GM23338 (cell line): ENCODE results near the gene SPINT3. TPM values are rescaled to one million over a fixed set of nuclear protein-coding genes. Genes with fewer than 3 reads are reported as not detected.

Experiments
- ATAC-seq: fragments of 200-7000 bp; cut with Tn5 transposase; 3 replicates; pipeline ENCODE4 v1.9.1; 2020
- DNase-seq: peaks from one replicate; pipeline ENCODE4 v3.0.0-alpha.2; 2015; ENCODE audit warnings: low spot score
- H2AFZ ChIP-seq: fragments of 200-600 bp; sonication (generic); 2 replicates; pipeline ENCODE4 v1.8.0; 2016; ENCODE audit warnings: antibody characterized with exemption, mild to moderate bottlenecking, moderate library complexity
- H3F3A ChIP-seq: fragments of 200-600 bp; sonication (generic); replicated peaks from 2 replicates; pipeline ENCODE4 v1.8.0; 2017; ENCODE audit warnings: antibody characterized with exemption, mixed run types, low read depth
- H3K27ac ChIP-seq: fragments of 200-600 bp; sonication (generic); 2 replicates; pipeline ENCODE4 v1.6.1; 2016; ENCODE audit warnings: low read depth
- H3K27me3 ChIP-seq: fragments of 200-600 bp; sonication (generic); 2 replicates; pipeline ENCODE4 v1.8.0; 2016; ENCODE audit warnings: mild to moderate bottlenecking, mixed run types, moderate library complexity; ENCODE audit not compliant: insufficient read depth
- H3K36me3 ChIP-seq: fragments of 200-600 bp; sonication (generic); 2 replicates; pipeline ENCODE4 v1.8.0; 2016; ENCODE audit warnings: mild to moderate bottlenecking; ENCODE audit not compliant: insufficient read depth
- H3K4me1 ChIP-seq: fragments of 200-600 bp; sonication (generic); 2 replicates; pipeline ENCODE4 v1.8.0; 2016; ENCODE audit warnings: mild to moderate bottlenecking, moderate library complexity; ENCODE audit not compliant: insufficient read depth
- H3K4me2 ChIP-seq: fragments of 200-600 bp; sonication (generic); 2 replicates; pipeline ENCODE4 v1.7.1; 2017; ENCODE audit warnings: mixed run types
- H3K4me3 ChIP-seq: fragments of 200-600 bp; sonication (generic); 2 replicates; pipeline ENCODE4 v1.6.1; 2016; ENCODE audit warnings: mixed run types
- H3K79me2 ChIP-seq: fragments of 200-600 bp; sonication (generic); replicated peaks from 2 replicates; pipeline ENCODE4 v1.8.0; 2017; ENCODE audit warnings: mild to moderate bottlenecking; ENCODE audit not compliant: insufficient read depth
- H3K9me2 ChIP-seq: fragments of 200-600 bp; sonication (generic); 2 replicates; pipeline ENCODE4 v1.8.0; 2017; ENCODE audit not compliant: insufficient read depth
- H4K20me1 ChIP-seq: fragments of 200-600 bp; sonication (generic); replicated peaks from 2 replicates; pipeline ENCODE4 v1.8.0; 2017; ENCODE audit warnings: mild to moderate bottlenecking; ENCODE audit not compliant: insufficient read depth
- H3K27ac Mint-ChIP-seq: 2 replicates; pipeline ENCODE4 v1.8.0; 2020; ENCODE audit warnings: inconsistent platforms, mild to moderate bottlenecking, moderate library complexity, mixed read lengths
- H3K27me3 Mint-ChIP-seq: 3 replicates; pipeline ENCODE4 v1.8.0; 2022; ENCODE audit warnings: low read depth, mild to moderate bottlenecking, moderate library complexity, mixed read lengths, inconsistent platforms; ENCODE audit not compliant: insufficient read depth, poor library complexity
- H3K36me3 Mint-ChIP-seq: 3 replicates; pipeline ENCODE4 v1.8.0; 2021; ENCODE audit warnings: low read depth, mild to moderate bottlenecking, inconsistent platforms, moderate library complexity, mixed read lengths
- H3K4me1 Mint-ChIP-seq: 3 replicates; pipeline ENCODE4 v1.8.0; 2020; ENCODE audit warnings: mild to moderate bottlenecking, inconsistent platforms, mixed read lengths
- H3K4me3 Mint-ChIP-seq: 3 replicates; pipeline ENCODE4 v1.8.0; 2021; ENCODE audit warnings: moderate library complexity, mild to moderate bottlenecking, inconsistent platforms, mixed read lengths
- H3K9me3 Mint-ChIP-seq: 3 replicates; pipeline ENCODE4 v1.8.0; 2020; ENCODE audit warnings: moderate library complexity, mild to moderate bottlenecking, inconsistent platforms, mixed read lengths
- CREB1 ChIP-seq: fragments of 250-450 bp; sonication (Bioruptor Pico); IDR thresholded peaks from 2 replicates; pipeline ENCODE4 v1.5.0; 2020; ENCODE audit warnings: low read depth, mild to moderate bottlenecking, moderate library complexity
- CTCF ChIP-seq, 2 experiments: fragments of 200-600 bp in 1 of 2; sonication (generic) in 1 of 2; conservative IDR thresholded peaks; 2 replicates each; pipeline versions ENCODE4 v1.5.1 to v1.6.1; 2016 to 2017; ENCODE audit warnings: antibody characterized with exemption in 2 of 2, low read depth in 2 of 2, mild to moderate bottlenecking in 2 of 2, moderate library complexity in 1 of 2
- ETS1 ChIP-seq: IDR thresholded peaks from 2 replicates; pipeline ENCODE4 v1.6.1; 2016; ENCODE audit warnings: antibody characterized with exemption
- EZH2 ChIP-seq: fragments of 200-600 bp; sonication (generic); IDR thresholded peaks from one replicate; pipeline ENCODE4 v1.8.0; 2017; ENCODE audit warnings: antibody characterized with exemption, mild to moderate bottlenecking, low read depth; ENCODE audit not compliant: unreplicated experiment
- EZH2phosphoT487 ChIP-seq: fragments of 200-600 bp; sonication (generic); IDR thresholded peaks from one replicate; pipeline ENCODE4 v1.8.1; 2018; ENCODE audit warnings: antibody characterized with exemption; ENCODE audit not compliant: unreplicated experiment
- JUNB ChIP-seq: IDR thresholded peaks from one replicate; pipeline ENCODE4 v1.6.1; 2016; ENCODE audit warnings: antibody characterized with exemption; ENCODE audit not compliant: unreplicated experiment
- NANOG ChIP-seq: IDR thresholded peaks from 2 replicates; pipeline ENCODE4 v1.6.1; 2016; ENCODE audit warnings: antibody characterized with exemption, borderline replicate concordance
- POLR2AphosphoS5 ChIP-seq: IDR thresholded peaks from 2 replicates; pipeline ENCODE4 v1.6.1; 2016; ENCODE audit warnings: antibody characterized with exemption, low read depth
- REST ChIP-seq: IDR thresholded peaks from one replicate; pipeline ENCODE4 v1.6.1; 2018; ENCODE audit warnings: antibody characterized with exemption; ENCODE audit not compliant: unreplicated experiment
- STAT1 ChIP-seq: IDR thresholded peaks from one replicate; pipeline ENCODE4 v1.6.1; 2016; ENCODE audit warnings: antibody characterized with exemption; ENCODE audit not compliant: unreplicated experiment
- ZNF114 ChIP-seq: fragments of 250-450 bp; sonication (Bioruptor Pico); IDR thresholded peaks from 2 replicates; pipeline ENCODE4 v1.5.0; 2020; ENCODE audit warnings: mild to moderate bottlenecking, moderate library complexity
- ZNF331 ChIP-seq: fragments of 250-450 bp; sonication (Bioruptor Pico); IDR thresholded peaks from 2 replicates; pipeline ENCODE4 v1.5.0; 2020; ENCODE audit warnings: low read depth, mild to moderate bottlenecking, moderate library complexity
- ZNF462 ChIP-seq: fragments of 250-450 bp; sonication (Bioruptor Pico); IDR thresholded peaks from 2 replicates; pipeline ENCODE4 v1.5.0; 2020; ENCODE audit warnings: mild to moderate bottlenecking, moderate library complexity
- polyA plus RNA-seq: library from polyadenylated mRNA; unstranded; fragments of >200 nt; fragmentation: Nextera tagmentation; extraction: Ambion mirVana; gene quantifications from 2 replicates; pipeline ENCODE4 v1.2.1, GENCODE V29; 2016
- total RNA-seq: library from RNA; depleted of rRNA; stranded (reverse); fragments of >200 nt; shearing (Covaris generic); gene quantifications from 2 replicates; pipeline ENCODE4 v1.2.3, GENCODE V29; 2014

The SPINT3 gene
- total and polyA plus RNA-seq, 2 experiments from 2014 or later = not detected

- H3K27me3 ChIP-seq = peaks cover 11% of the 10 kb centered on the region; the same call in 1 of the 2 replicates
- peaks cover 24% of the 10 kb centered on the region for H3K27me3 Mint-ChIP-seq
- no peak overlapping the region for H3K4me3 Mint-ChIP-seq
- H3K27ac Mint-ChIP-seq = no peak overlapping the region
- no peak overlapping the region for H3K4me3 ChIP-seq
- peaks cover 19% of the 10 kb centered on the region for H3K36me3 Mint-ChIP-seq
- peaks cover 4% of the 10 kb centered on the region for H3F3A ChIP-seq
- H3K9me3 Mint-ChIP-seq = peaks cover 2% of the 10 kb centered on the region; the same call in 1 of the 3 replicates
- peaks cover 12% of the 10 kb centered on the region for H3K79me2 ChIP-seq
- H3K4me1 Mint-ChIP-seq = peaks cover 29% of the 10 kb centered on the region
- no peaks in the 10 kb centered on the region; the same call in 1 of the 2 replicates for H3K36me3 ChIP-seq
- H3K4me2 ChIP-seq = no peak overlapping the region
- no peak overlapping the region for H3K27ac ChIP-seq
- H3K9me2 ChIP-seq = no peaks in the 10 kb centered on the region
- DNase-seq (peak; percentile 15), ATAC-seq (no peak)
- TF ChIP-seq POLR2AphosphoS5 = no peak
- TF ChIP-seq ZNF462 (CRISPR knock-in tag) = no peak
- no peak for TF ChIP-seq EZH2phosphoT487
- no peak for TF ChIP-seq NANOG
- no peak for TF ChIP-seq REST
- TF ChIP-seq CTCF (conservative IDR thresholded peaks at IDR 0.05; ENCODE audit: low read depth in 2 of 2) = no peak
- no peak for TF ChIP-seq JUNB
- TF ChIP-seq CREB1 (CRISPR knock-in tag) = no peak
- TF ChIP-seq ETS1 = no peak
- no peak for TF ChIP-seq EZH2
- TF ChIP-seq STAT1 = no peak
- no peak for TF ChIP-seq ZNF331 (CRISPR knock-in tag)
- TF ChIP-seq ZNF114 (CRISPR knock-in tag) = no peak
- H4K20me1 ChIP-seq = no peaks in the 10 kb centered on the region; the same call in 1 of the 2 replicates
- H2AFZ ChIP-seq = no peak overlapping the region
- H3K4me1 ChIP-seq = peaks cover 28% of the 10 kb centered on the region
Observed at GRCh38 chr20:45467861-45468260, 47.6 kb downstream of the SPINT3 start.
